ENCODE results near the gene ZNF286A.

DNA sequence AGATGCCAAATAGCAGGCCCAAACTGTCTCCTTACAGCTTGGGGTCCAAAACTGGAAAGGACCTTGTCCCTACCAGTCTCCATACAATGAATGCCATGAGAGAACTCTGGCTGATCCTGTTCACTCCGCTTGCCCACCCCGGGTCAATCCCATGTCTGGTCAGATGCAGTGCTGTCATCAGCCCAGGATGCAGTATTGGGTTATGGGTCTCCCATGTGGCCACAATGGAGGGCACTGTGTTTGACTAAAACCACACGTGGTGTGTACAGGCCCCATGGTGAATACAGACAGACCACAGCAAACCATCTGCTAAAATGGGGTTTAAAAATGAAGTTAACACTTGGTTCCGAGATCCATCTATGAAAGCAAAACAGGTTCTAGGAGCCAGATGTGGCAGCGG is 35.9 kb upstream of the ZNF286A start:
- TF ChIP-seq, protein P1, sequence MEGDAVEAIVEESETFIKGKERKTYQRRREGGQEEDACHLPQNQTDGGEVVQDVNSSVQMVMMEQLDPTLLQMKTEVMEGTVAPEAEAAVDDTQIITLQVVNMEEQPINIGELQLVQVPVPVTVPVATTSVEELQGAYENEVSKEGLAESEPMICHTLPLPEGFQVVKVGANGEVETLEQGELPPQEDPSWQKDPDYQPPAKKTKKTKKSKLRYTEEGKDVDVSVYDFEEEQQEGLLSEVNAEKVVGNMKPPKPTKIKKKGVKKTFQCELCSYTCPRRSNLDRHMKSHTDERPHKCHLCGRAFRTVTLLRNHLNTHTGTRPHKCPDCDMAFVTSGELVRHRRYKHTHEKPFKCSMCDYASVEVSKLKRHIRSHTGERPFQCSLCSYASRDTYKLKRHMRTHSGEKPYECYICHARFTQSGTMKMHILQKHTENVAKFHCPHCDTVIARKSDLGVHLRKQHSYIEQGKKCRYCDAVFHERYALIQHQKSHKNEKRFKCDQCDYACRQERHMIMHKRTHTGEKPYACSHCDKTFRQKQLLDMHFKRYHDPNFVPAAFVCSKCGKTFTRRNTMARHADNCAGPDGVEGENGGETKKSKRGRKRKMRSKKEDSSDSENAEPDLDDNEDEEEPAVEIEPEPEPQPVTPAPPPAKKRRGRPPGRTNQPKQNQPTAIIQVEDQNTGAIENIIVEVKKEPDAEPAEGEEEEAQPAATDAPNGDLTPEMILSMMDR (IDR thresholded peaks at IDR 0.05) = no peak
- TF ChIP-seq POLR2A (IDR thresholded peaks at IDR 0.05) (no peak), POLR2AphosphoS5 (IDR thresholded peaks at IDR 0.05) (no peak)
